WTC11 (cell line): ENCODE measurements around the gene PCBP3. TPM values are rescaled to one million over a fixed set of nuclear protein-coding genes. Genes with fewer than 3 reads are reported as not detected.

Experiments used
- ATAC-seq: fragments of 200-7000 bp; cut with Tn5 transposase; 2 replicates; pipeline ENCODE4 v1.10.0; 2021; ENCODE audit warnings: mild to moderate bottlenecking, moderate library complexity
- CTCF ChIA-PET: fragments of 300-600 bp; sonication (Branson Sonifier 250); formaldehyde crosslinking; loops from one replicate; lab custom pipeline; 2021; ENCODE audit warnings: antibody characterized with exemption; lab: Charles Lee
- POLR2A ChIA-PET: fragments of 350-600 bp; sonication (Branson Sonifier 250); formaldehyde crosslinking; loops from one replicate; lab custom pipeline; 2021; ENCODE audit warnings: antibody characterized with exemption; lab: Charles Lee
- DNase-seq: peaks from one replicate; pipeline ENCODE4 v3.0.0; 2021; ENCODE audit warnings: low spot score
- H3K27ac Mint-ChIP-seq: 2 replicates; pipeline ENCODE4 v1.8.0; 2021; ENCODE audit warnings: mixed read lengths
- H3K27me3 Mint-ChIP-seq: 2 replicates; pipeline ENCODE4 v1.8.0; 2021; ENCODE audit warnings: low read depth, mild to moderate bottlenecking, moderate library complexity, mixed read lengths
- H3K36me3 Mint-ChIP-seq: 2 replicates; pipeline ENCODE4 v1.8.0; 2021; ENCODE audit warnings: mixed read lengths
- H3K4me1 Mint-ChIP-seq: 2 replicates; pipeline ENCODE4 v1.8.0; 2022; ENCODE audit warnings: mixed read lengths
- H3K4me3 Mint-ChIP-seq: 2 replicates; pipeline ENCODE4 v1.8.0; 2021; ENCODE audit warnings: mild to moderate bottlenecking, moderate library complexity, mixed read lengths
- H3K9me3 Mint-ChIP-seq: 2 replicates; pipeline ENCODE4 v1.8.0; 2021; ENCODE audit warnings: mixed read lengths
- ELF4 ChIP-seq: sonication (generic); formaldehyde crosslinking; IDR thresholded peaks from 2 replicates; pipeline ENCODE4 v1.8.1; 2022; ENCODE audit warnings: low read depth, mild to moderate bottlenecking, moderate library complexity, missing genetic modification reagents
- ETV6 ChIP-seq: sonication (generic); formaldehyde crosslinking; IDR thresholded peaks from 2 replicates; pipeline ENCODE4 v1.8.1; 2022; ENCODE audit warnings: mild to moderate bottlenecking, missing genetic modification reagents
- FOXJ3 ChIP-seq: sonication (generic); formaldehyde crosslinking; IDR thresholded peaks from 2 replicates; pipeline ENCODE4 v1.9.0; 2021; ENCODE audit warnings: missing genetic modification reagents, mild to moderate bottlenecking, borderline replicate concordance
- FOXK1 ChIP-seq: sonication (generic); formaldehyde crosslinking; IDR thresholded peaks from 2 replicates; pipeline ENCODE4 v1.8.0; 2022; ENCODE audit warnings: mild to moderate bottlenecking, moderate library complexity, missing genetic modification reagents
- FOXP1 ChIP-seq: sonication (generic); formaldehyde crosslinking; IDR thresholded peaks from 2 replicates; pipeline ENCODE4 v1.8.0; 2022; ENCODE audit warnings: missing genetic modification reagents, mild to moderate bottlenecking, moderate library complexity, borderline replicate concordance
- GABPB1 ChIP-seq: sonication (generic); formaldehyde crosslinking; IDR thresholded peaks from 2 replicates; pipeline ENCODE4 v1.8.1; 2023; ENCODE audit warnings: mild to moderate bottlenecking, missing genetic modification reagents
- GRHL2 ChIP-seq: fragments of 250-450 bp; sonication (Bioruptor Pico); IDR thresholded peaks from 2 replicates; pipeline ENCODE4 v1.8.0; 2022; ENCODE audit warnings: mild to moderate bottlenecking, moderate library complexity; ENCODE audit not compliant: insufficient replicate concordance, severe bottlenecking
- JAZF1 ChIP-seq: fragments of 250-450 bp; sonication (Bioruptor Pico); IDR thresholded peaks from 2 replicates; pipeline ENCODE4 v1.9.0; 2021; ENCODE audit warnings: moderate library complexity, mild to moderate bottlenecking, inconsistent platforms
- MXD4 ChIP-seq: fragments of 250-450 bp; sonication (Bioruptor Pico); IDR thresholded peaks from 2 replicates; pipeline ENCODE4 v1.8.0; 2021; ENCODE audit warnings: mild to moderate bottlenecking, moderate library complexity, borderline replicate concordance
- NR2C2 ChIP-seq: sonication (generic); formaldehyde crosslinking; IDR thresholded peaks from 2 replicates; pipeline ENCODE4 v1.8.0; 2022; ENCODE audit warnings: mild to moderate bottlenecking, missing genetic modification reagents
- SP1 ChIP-seq: sonication (generic); formaldehyde crosslinking; conservative IDR thresholded peaks from 2 replicates; pipeline ENCODE4 v1.8.1; 2022; ENCODE audit warnings: missing genetic modification reagents
- TCF7 ChIP-seq: sonication (generic); formaldehyde crosslinking; IDR thresholded peaks from 2 replicates; pipeline ENCODE4 v1.8.0; 2022; ENCODE audit warnings: mild to moderate bottlenecking, low read depth, missing genetic modification reagents, moderate library complexity
- TP53 ChIP-seq: sonication (generic); formaldehyde crosslinking; IDR thresholded peaks from 2 replicates; pipeline ENCODE4 v1.8.1; 2023; ENCODE audit warnings: mild to moderate bottlenecking, missing genetic modification reagents
- ZNF263 ChIP-seq: sonication (generic); formaldehyde crosslinking; IDR thresholded peaks from 2 replicates; pipeline ENCODE4 v1.8.1; 2022; ENCODE audit warnings: low read depth, mild to moderate bottlenecking, moderate library complexity, missing genetic modification reagents
- ZNF396 ChIP-seq: fragments of 250-450 bp; sonication (Bioruptor Pico); IDR thresholded peaks from 2 replicates; pipeline ENCODE4 v1.8.0; 2021; ENCODE audit warnings: mild to moderate bottlenecking, moderate library complexity, borderline replicate concordance
- total RNA-seq: library from RNA; stranded (reverse); gene quantifications from 3 replicates; pipeline ENCODE4 v1.2.3, GENCODE V29; 2021
- TF ChIP-seq, protein P1 (sequence below): sonication (generic); formaldehyde crosslinking; IDR thresholded peaks from 2 replicates; pipeline ENCODE4 v1.8.0; 2023; ENCODE audit warnings: mild to moderate bottlenecking, missing genetic modification reagents
- TF ChIP-seq, protein P2 (sequence below): sonication (generic); formaldehyde crosslinking; IDR thresholded peaks from 2 replicates; pipeline ENCODE4 v1.8.1; 2023; ENCODE audit warnings: mild to moderate bottlenecking, missing genetic modification reagents, moderate library complexity
- TF ChIP-seq, protein P3 (sequence below): sonication (generic); formaldehyde crosslinking; IDR thresholded peaks from 2 replicates; pipeline ENCODE4 v1.8.1; 2023; ENCODE audit warnings: mild to moderate bottlenecking, missing genetic modification reagents, moderate library complexity
- TF ChIP-seq, protein P4 (sequence below): fragments of 250-450 bp; sonication (Bioruptor Pico); IDR thresholded peaks from 2 replicates; pipeline ENCODE4 v1.9.0; 2021; ENCODE audit warnings: moderate library complexity, mild to moderate bottlenecking, inconsistent platforms, borderline replicate concordance
- TF ChIP-seq, protein P5 (sequence below): sonication (generic); formaldehyde crosslinking; IDR thresholded peaks from 2 replicates; pipeline ENCODE4 v1.8.1; 2023; ENCODE audit warnings: mild to moderate bottlenecking, missing genetic modification reagents, borderline replicate concordance
- TF ChIP-seq, protein P6 (sequence below): fragments of 250-450 bp; sonication (Bioruptor Pico); IDR thresholded peaks from 2 replicates; pipeline ENCODE4 v2.1.2; 2022; ENCODE audit warnings: mild to moderate bottlenecking, moderate library complexity
- TF ChIP-seq, protein P7 (sequence below): sonication (generic); formaldehyde crosslinking; conservative IDR thresholded peaks from 2 replicates; pipeline ENCODE4 v1.8.1; 2022; ENCODE audit warnings: mild to moderate bottlenecking, missing genetic modification reagents

Gene PCBP3
- total RNA-seq, 1 experiment from 2014 or later: 8.5 TPM

DNA sequence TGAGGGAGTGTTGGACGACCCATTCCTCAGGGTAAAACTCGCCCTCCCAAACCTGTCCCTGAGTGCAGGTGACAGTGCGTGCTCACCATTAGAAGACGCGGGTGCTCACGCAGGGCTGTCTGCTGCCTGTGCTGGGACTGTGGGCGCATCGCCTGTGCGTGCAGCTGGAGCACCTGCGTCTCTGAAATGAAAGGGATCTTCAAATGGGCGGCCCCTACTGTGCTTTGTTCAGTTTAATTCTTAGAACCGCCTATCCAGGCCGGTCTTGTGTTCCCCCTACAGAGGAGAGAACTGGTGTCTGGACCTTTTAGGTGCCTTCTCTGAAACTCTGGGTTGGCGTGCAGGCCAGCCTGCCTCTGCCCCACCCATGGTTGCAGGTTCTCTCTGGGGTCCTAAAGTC lies 125.8 kb downstream of the PCBP3 start:
- POLR2A ChIA-PET: no interaction called here
- TF ChIP-seq ZNF263 (no peak), MXD4 (CRISPR knock-in tag) (no peak), SP1 (CRISPR knock-in tag) (no peak), ZNF396 (CRISPR knock-in tag) (no peak), GABPB1 (CRISPR knock-in tag) (no peak), ETV6 (CRISPR knock-in tag) (no peak), ELF4 (no peak), GRHL2 (CRISPR knock-in tag) (no peak), TCF7 (CRISPR knock-in tag) (no peak), FOXP1 (CRISPR knock-in tag) (no peak)
- TF ChIP-seq, protein P1, sequence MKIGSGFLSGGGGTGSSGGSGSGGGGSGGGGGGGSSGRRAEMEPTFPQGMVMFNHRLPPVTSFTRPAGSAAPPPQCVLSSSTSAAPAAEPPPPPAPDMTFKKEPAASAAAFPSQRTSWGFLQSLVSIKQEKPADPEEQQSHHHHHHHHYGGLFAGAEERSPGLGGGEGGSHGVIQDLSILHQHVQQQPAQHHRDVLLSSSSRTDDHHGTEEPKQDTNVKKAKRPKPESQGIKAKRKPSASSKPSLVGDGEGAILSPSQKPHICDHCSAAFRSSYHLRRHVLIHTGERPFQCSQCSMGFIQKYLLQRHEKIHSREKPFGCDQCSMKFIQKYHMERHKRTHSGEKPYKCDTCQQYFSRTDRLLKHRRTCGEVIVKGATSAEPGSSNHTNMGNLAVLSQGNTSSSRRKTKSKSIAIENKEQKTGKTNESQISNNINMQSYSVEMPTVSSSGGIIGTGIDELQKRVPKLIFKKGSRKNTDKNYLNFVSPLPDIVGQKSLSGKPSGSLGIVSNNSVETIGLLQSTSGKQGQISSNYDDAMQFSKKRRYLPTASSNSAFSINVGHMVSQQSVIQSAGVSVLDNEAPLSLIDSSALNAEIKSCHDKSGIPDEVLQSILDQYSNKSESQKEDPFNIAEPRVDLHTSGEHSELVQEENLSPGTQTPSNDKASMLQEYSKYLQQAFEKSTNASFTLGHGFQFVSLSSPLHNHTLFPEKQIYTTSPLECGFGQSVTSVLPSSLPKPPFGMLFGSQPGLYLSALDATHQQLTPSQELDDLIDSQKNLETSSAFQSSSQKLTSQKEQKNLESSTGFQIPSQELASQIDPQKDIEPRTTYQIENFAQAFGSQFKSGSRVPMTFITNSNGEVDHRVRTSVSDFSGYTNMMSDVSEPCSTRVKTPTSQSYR (CRISPR knock-in tag): no peak
- TF ChIP-seq, protein P2, sequence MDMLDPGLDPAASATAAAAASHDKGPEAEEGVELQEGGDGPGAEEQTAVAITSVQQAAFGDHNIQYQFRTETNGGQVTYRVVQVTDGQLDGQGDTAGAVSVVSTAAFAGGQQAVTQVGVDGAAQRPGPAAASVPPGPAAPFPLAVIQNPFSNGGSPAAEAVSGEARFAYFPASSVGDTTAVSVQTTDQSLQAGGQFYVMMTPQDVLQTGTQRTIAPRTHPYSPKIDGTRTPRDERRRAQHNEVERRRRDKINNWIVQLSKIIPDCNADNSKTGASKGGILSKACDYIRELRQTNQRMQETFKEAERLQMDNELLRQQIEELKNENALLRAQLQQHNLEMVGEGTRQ (CRISPR knock-in tag): no peak
- TF ChIP-seq, protein P3, sequence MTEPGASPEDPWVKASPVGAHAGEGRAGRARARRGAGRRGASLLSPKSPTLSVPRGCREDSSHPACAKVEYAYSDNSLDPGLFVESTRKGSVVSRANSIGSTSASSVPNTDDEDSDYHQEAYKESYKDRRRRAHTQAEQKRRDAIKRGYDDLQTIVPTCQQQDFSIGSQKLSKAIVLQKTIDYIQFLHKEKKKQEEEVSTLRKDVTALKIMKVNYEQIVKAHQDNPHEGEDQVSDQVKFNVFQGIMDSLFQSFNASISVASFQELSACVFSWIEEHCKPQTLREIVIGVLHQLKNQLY (CRISPR knock-in tag): no peak
- H3K36me3 Mint-ChIP-seq: no peaks in the 10 kb centered on the region
- H3K27me3 Mint-ChIP-seq: no peaks in the 10 kb centered on the region
- CTCF ChIA-PET: no interaction called here
- no peak overlapping the region for H3K4me3 Mint-ChIP-seq
- H3K4me1 Mint-ChIP-seq: no peaks in the 10 kb centered on the region
- ATAC-seq (no peak), DNase-seq (no peak)
- peaks cover 21% of the 10 kb centered on the region for H3K9me3 Mint-ChIP-seq
- no peak overlapping the region for H3K27ac Mint-ChIP-seq

DNA sequence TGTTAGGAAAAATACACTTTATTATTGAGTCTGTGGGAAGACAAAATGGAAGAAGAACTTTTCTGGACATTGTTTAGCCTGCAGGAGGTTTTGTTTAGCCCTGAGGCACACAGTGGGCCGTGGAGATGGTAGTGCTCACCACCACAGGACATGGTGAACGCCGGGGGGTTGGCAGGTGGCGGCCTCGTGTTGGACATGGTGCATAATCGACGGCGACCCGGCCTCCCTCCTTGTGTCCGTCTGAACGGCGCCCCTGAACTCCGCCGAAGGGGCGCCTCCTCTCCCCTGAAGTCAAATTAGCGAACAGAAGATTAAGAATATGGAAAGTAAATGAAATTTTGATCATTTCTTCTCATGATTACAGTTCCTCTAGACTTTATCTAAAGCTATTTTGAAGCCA lies 126.4 kb downstream of the PCBP3 start:
- no peaks in the 10 kb centered on the region; the same call in 1 of the 2 replicates for H3K27me3 Mint-ChIP-seq
- ChIA-PET CTCF (no interaction called here), POLR2A (interaction anchor here (0.6 kb wide), 1 partner anchor 878 kb away, joined by 4 read pairs; no protein-coding TSS in a partner anchor)
- no peak for DNase-seq
- H3K36me3 Mint-ChIP-seq: no peaks in the 10 kb centered on the region
- no peak overlapping the region for H3K27ac Mint-ChIP-seq
- peaks cover 21% of the 10 kb centered on the region for H3K9me3 Mint-ChIP-seq
- no peaks in the 10 kb centered on the region for H3K4me1 Mint-ChIP-seq
- H3K4me3 Mint-ChIP-seq: no peak overlapping the region
- no peak for ATAC-seq
- TF ChIP-seq, protein P4, sequence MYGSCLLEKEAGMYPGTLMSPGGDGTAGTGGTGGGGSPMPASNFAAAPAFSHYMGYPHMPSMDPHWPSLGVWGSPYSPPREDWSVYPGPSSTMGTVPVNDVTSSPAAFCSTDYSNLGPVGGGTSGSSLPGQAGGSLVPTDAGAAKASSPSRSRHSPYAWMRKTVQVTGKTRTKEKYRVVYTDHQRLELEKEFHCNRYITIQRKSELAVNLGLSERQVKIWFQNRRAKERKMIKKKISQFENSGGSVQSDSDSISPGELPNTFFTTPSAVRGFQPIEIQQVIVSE (CRISPR knock-in tag): no peak
- TF ChIP-seq GRHL2 (CRISPR knock-in tag): no peak
- TF ChIP-seq, protein P1 (CRISPR knock-in tag): no peak
- TF ChIP-seq, protein P5, sequence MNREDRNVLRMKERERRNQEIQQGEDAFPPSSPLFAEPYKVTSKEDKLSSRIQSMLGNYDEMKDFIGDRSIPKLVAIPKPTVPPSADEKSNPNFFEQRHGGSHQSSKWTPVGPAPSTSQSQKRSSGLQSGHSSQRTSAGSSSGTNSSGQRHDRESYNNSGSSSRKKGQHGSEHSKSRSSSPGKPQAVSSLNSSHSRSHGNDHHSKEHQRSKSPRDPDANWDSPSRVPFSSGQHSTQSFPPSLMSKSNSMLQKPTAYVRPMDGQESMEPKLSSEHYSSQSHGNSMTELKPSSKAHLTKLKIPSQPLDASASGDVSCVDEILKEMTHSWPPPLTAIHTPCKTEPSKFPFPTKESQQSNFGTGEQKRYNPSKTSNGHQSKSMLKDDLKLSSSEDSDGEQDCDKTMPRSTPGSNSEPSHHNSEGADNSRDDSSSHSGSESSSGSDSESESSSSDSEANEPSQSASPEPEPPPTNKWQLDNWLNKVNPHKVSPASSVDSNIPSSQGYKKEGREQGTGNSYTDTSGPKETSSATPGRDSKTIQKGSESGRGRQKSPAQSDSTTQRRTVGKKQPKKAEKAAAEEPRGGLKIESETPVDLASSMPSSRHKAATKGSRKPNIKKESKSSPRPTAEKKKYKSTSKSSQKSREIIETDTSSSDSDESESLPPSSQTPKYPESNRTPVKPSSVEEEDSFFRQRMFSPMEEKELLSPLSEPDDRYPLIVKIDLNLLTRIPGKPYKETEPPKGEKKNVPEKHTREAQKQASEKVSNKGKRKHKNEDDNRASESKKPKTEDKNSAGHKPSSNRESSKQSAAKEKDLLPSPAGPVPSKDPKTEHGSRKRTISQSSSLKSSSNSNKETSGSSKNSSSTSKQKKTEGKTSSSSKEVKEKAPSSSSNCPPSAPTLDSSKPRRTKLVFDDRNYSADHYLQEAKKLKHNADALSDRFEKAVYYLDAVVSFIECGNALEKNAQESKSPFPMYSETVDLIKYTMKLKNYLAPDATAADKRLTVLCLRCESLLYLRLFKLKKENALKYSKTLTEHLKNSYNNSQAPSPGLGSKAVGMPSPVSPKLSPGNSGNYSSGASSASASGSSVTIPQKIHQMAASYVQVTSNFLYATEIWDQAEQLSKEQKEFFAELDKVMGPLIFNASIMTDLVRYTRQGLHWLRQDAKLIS (CRISPR knock-in tag): no peak
- no peak for TF ChIP-seq NR2C2 (CRISPR knock-in tag)
- no peak for TF ChIP-seq FOXJ3 (CRISPR knock-in tag)
- TF ChIP-seq, protein P6, sequence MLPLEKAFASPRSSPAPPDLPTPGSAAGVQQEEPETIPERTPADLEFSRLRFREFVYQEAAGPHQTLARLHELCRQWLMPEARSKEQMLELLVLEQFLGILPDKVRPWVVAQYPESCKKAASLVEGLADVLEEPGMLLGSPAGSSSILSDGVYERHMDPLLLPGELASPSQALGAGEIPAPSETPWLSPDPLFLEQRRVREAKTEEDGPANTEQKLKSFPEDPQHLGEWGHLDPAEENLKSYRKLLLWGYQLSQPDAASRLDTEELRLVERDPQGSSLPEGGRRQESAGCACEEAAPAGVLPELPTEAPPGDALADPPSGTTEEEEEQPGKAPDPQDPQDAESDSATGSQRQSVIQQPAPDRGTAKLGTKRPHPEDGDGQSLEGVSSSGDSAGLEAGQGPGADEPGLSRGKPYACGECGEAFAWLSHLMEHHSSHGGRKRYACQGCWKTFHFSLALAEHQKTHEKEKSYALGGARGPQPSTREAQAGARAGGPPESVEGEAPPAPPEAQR (CRISPR knock-in tag): no peak
- no peak for TF ChIP-seq FOXK1
- TF ChIP-seq TP53 (CRISPR knock-in tag): no peak
- no peak for TF ChIP-seq JAZF1 (CRISPR knock-in tag)
- no peak for TF ChIP-seq ZNF263
- TF ChIP-seq, protein P7, sequence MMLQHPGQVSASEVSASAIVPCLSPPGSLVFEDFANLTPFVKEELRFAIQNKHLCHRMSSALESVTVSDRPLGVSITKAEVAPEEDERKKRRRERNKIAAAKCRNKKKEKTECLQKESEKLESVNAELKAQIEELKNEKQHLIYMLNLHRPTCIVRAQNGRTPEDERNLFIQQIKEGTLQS: no peak
